GM13977 (cell line): ENCODE data around the gene PDCD7.

Experiments used
- DNase-seq: peaks from one replicate; pipeline ENCODE4 v3.0.0; 2012; ENCODE audit warnings: low spot score
- CTCF ChIP-seq: IDR thresholded peaks from 2 replicates; pipeline ENCODE4 v1.5.1; 2012; ENCODE audit warnings: mild to moderate bottlenecking, control low read depth; ENCODE audit not compliant: insufficient read depth; ENCODE audit errors: extremely low read depth, missing control alignments
- in situ Hi-C: fragments of 300-500 bp; cut with MboI; formaldehyde crosslinking; loops from one replicate; pipeline ENCODE4 v1.12.0; 2022; ENCODE audit warnings: low sequenced_read_pairs, low pct_unique_long_range_greater_than_20kb, mixed read lengths, inconsistent platforms; ENCODE audit not compliant: unreplicated experiment

Gene PDCD7

DNA sequence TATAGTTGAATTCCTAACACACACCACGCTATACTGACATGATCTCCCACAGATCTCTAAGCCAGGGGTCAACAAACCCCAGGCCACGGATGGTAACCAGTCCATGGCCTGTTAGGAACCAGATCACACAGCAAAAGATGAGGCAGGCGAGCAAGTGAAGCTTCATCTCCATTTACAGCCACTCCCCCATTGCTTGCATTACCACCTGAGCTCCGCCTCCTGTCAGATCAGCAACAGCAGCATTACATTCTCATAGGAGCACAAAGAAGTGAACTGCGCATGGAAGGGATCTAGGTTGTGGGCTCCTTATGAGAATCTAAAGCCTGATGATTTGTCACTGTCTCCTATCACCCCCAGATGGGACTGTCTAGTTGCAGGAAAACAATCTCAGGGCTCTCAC is 2.7 kb downstream of the PDCD7 start:
- no peak for TF ChIP-seq CTCF
- in situ Hi-C loops: no loop called here
- no peak for DNase-seq

DNA sequence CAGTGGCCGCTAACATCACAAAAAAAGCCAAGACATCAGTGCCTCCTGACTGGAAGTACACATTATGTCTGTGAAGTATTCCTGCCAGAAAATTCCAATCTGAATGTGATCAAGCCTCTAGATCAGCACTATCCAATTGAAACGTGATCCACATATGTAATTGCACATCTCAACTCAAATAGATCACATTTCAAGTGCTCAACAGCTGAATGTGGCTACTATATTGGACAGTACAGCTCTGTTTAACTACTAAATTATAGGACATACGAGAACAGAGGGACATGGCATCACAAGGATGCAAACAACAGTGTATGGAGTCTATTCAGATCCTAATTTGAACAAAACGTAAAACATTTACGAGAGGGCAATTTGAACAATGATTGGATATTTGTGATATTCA is 18.1 kb downstream of the PDCD7 start:
- DNase-seq: no peak
- TF ChIP-seq CTCF: no peak
- in situ Hi-C loops: no loop called here

DNA sequence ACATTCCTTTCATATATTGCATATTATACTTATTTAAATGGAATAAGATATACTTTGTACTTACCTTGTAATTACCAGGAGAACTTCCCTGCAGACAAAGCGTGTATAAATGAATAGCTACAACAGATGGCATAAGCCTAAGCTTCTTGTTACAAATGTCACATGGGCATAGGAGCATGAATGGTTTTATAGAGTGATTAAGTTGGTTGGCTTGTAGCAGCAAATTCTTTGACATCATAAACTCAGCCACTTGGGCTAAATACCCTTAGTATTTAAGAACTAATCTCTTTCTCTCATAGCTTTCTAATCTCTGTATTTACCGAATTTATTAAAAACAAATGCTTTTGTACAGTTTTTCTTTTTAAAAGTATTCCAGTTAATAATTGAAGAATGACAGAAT is 18.5 kb downstream of the PDCD7 start, which contains the start of gene UBAP1L:
Gene UBAP1L, minus strand, starts transcription at position 115 of the 400 bp plus-strand sequence. CDS start 8,985 bp downstream, outside the sequence.
- TF ChIP-seq CTCF: no peak
- in situ Hi-C loops: no loop called here
- no peak for DNase-seq

GRCh38 chr15:65110676-65111292 is 22.8 kb downstream of the PDCD7 start:
- no peak for DNase-seq
- in situ Hi-C loops: no loop called here
- no peak for TF ChIP-seq CTCF

- in situ Hi-C loops: no loop called here
These were observed 27.5 kb downstream of the PDCD7 start for GRCh38 chr15:65106011-65106590.

DNA sequence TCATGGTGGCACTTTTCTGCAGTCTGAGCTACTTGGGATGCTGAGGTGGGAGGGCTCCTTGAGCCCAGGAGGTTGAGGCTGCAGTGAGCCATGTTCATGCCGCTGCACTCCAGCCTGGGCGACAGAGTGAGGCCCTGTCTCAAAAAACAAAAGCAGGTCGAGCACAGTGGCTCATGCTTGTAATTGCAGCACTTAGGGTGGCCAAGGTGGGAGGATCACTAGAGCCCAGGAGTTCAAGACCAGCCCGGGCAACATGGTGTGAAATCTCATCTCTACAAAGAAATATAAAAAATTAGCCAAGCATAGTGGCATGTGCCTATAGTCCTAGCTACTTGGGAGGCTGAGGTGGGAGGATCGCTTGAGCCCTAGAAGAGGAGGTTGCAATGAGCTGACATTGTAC is 28.6 kb downstream of the PDCD7 start:
- no peak for DNase-seq
- in situ Hi-C loops: no loop called here
- no peak for TF ChIP-seq CTCF

More at GRCh38 chr15:65106011-65106590, 27.5 kb downstream of the PDCD7 start:
- DNase-seq: no peak
- TF ChIP-seq CTCF: no peak
